HG02840 (cell line): ENCODE data around the gene CLTCL1.
"Not testable (repeated sequence)": the region's sequence is repeated elsewhere in the genome, so short reads cannot be mapped to it uniquely, and the experiment has no call there.

Source experiments
- ATAC-seq: cut with Tn5 transposase; IDR thresholded peaks from one replicate; pipeline ENCODE4 v1.9.1; 2021; ENCODE audit warnings: mild to moderate bottlenecking, moderate library complexity, moderate number of reproducible peaks; ENCODE audit not compliant: unreplicated experiment, low FRiP score

CLTCL1 gene

GRCh38 chr22:19223110-19223509, 68.4 kb downstream of the CLTCL1 start:
- no peak for ATAC-seq

- no peak for ATAC-seq
Observed at GRCh38 chr22:19222242-19223005, 69.1 kb downstream of the CLTCL1 start.

- no peak for ATAC-seq
Observed at GRCh38 chr22:19220867-19221266, 70.7 kb downstream of the CLTCL1 start.

- no peak for ATAC-seq
Observed at GRCh38 chr22:19218541-19219233, 72.8 kb downstream of the CLTCL1 start.

- no peak for ATAC-seq
Observed at GRCh38 chr22:19216579-19216978, 74.9 kb downstream of the CLTCL1 start.

GRCh38 chr22:19215360-19215759, 76.2 kb downstream of the CLTCL1 start:
- no peak for ATAC-seq

GRCh38 chr22:19214078-19214473, 77.4 kb downstream of the CLTCL1 start:
- no peak for ATAC-seq

- ATAC-seq: no peak
Observed at GRCh38 chr22:19213442-19214077, 78.0 kb downstream of the CLTCL1 start.

GRCh38 chr22:19213001-19213400, 78.5 kb downstream of the CLTCL1 start:
- ATAC-seq: no peak

GRCh38 chr22:19212302-19212870, 79.1 kb downstream of the CLTCL1 start:
- ATAC-seq: no peak

GRCh38 chr22:19210188-19210587, 81.3 kb downstream of the CLTCL1 start:
- ATAC-seq: no peak

GRCh38 chr22:19208287-19208847, 83.2 kb downstream of the CLTCL1 start:
- ATAC-seq: no peak

GRCh38 chr22:19207884-19208283, 83.6 kb downstream of the CLTCL1 start:
- no peak for ATAC-seq

GRCh38 chr22:19207401-19207808, 84.1 kb downstream of the CLTCL1 start:
- ATAC-seq: no peak

- no peak for ATAC-seq
Observed at GRCh38 chr22:19206287-19206686, 85.2 kb downstream of the CLTCL1 start.

GRCh38 chr22:19204640-19205039, 86.9 kb downstream of the CLTCL1 start:
- ATAC-seq: no peak

- ATAC-seq: no peak
Observed at GRCh38 chr22:19203834-19204233, 87.7 kb downstream of the CLTCL1 start.

- not testable (repeated sequence) for ATAC-seq
Observed at GRCh38 chr22:19202799-19203186, 88.7 kb downstream of the CLTCL1 start.

- no peak for ATAC-seq
Observed at GRCh38 chr22:19201869-19202798, 89.4 kb downstream of the CLTCL1 start.
